ENCODE data around the gene KCNK10. TPM values are rescaled to one million over a fixed set of nuclear protein-coding genes. Genes with fewer than 3 reads are reported as not detected.

KCNK10 gene
- total RNA-seq, 1 experiment from 2014 or later: 0.96 TPM

GRCh38 chr14:88248606-88249005 is 74.5 kb downstream of the KCNK10 start (continued):
- TF ChIP-seq, protein P1, sequence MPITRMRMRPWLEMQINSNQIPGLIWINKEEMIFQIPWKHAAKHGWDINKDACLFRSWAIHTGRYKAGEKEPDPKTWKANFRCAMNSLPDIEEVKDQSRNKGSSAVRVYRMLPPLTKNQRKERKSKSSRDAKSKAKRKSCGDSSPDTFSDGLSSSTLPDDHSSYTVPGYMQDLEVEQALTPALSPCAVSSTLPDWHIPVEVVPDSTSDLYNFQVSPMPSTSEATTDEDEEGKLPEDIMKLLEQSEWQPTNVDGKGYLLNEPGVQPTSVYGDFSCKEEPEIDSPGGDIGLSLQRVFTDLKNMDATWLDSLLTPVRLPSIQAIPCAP (CRISPR knock-in tag; IDR thresholded peaks at IDR 0.05): no peak
- no peak for TF ChIP-seq ZNF138 (CRISPR knock-in tag; conservative IDR thresholded peaks at IDR 0.05)
- TF ChIP-seq, protein P2, sequence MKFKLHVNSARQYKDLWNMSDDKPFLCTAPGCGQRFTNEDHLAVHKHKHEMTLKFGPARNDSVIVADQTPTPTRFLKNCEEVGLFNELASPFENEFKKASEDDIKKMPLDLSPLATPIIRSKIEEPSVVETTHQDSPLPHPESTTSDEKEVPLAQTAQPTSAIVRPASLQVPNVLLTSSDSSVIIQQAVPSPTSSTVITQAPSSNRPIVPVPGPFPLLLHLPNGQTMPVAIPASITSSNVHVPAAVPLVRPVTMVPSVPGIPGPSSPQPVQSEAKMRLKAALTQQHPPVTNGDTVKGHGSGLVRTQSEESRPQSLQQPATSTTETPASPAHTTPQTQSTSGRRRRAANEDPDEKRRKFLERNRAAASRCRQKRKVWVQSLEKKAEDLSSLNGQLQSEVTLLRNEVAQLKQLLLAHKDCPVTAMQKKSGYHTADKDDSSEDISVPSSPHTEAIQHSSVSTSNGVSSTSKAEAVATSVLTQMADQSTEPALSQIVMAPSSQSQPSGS (CRISPR knock-in tag; IDR thresholded peaks at IDR 0.05; ENCODE audit: borderline replicate concordance, low read depth): no peak
- no peak for TF ChIP-seq SP1 (CRISPR knock-in tag; conservative IDR thresholded peaks at IDR 0.05)
- TF ChIP-seq, protein P3, sequence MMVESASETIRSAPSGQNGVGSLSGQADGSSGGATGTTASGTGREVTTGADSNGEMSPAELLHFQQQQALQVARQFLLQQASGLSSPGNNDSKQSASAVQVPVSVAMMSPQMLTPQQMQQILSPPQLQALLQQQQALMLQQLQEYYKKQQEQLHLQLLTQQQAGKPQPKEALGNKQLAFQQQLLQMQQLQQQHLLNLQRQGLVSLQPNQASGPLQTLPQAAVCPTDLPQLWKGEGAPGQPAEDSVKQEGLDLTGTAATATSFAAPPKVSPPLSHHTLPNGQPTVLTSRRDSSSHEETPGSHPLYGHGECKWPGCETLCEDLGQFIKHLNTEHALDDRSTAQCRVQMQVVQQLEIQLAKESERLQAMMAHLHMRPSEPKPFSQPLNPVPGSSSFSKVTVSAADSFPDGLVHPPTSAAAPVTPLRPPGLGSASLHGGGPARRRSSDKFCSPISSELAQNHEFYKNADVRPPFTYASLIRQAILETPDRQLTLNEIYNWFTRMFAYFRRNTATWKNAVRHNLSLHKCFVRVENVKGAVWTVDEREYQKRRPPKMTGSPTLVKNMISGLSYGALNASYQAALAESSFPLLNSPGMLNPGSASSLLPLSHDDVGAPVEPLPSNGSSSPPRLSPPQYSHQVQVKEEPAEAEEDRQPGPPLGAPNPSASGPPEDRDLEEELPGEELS (CRISPR knock-in tag; IDR thresholded peaks at IDR 0.05): no peak

DNA sequence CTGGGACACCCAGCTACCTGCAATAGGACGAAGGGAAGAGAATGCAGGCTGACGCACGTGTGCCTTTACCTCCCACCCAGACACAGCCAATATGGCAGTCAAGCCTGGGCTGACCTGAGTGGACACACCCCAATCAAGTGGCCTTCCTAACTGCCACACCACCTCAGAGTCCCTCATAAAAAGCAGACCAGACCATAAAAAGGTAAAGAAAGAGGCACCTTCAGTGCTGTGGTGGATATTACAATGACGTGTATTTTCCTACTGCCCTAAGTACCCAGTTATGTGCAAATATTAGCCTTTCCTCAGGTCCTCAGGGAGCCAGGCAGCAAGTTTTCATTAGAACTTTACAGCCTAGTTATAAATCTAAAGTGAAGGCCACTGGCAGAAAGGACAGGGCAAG is 75.8 kb downstream of the KCNK10 start:
- TF ChIP-seq JUN (CRISPR knock-in tag; IDR thresholded peaks at IDR 0.05) (no peak), NFE2L1 (CRISPR knock-in tag; IDR thresholded peaks at IDR 0.05) (no peak), FOXK1 (CRISPR knock-in tag; IDR thresholded peaks at IDR 0.05) (no peak), ZNF317 (CRISPR knock-in tag; IDR thresholded peaks at IDR 0.05; ENCODE audit: borderline replicate concordance, low read depth) (no peak), TP53 (CRISPR knock-in tag; IDR thresholded peaks at IDR 0.05) (no peak), MYBL2 (CRISPR knock-in tag; IDR thresholded peaks at IDR 0.05) (no peak), CREB1 (CRISPR knock-in tag; IDR thresholded peaks at IDR 0.05) (no peak), JAZF1 (CRISPR knock-in tag; IDR thresholded peaks at IDR 0.05) (no peak), RELA (CRISPR knock-in tag; IDR thresholded peaks at IDR 0.05; ENCODE audit: borderline replicate concordance) (no peak), GTF2I (CRISPR knock-in tag; conservative IDR thresholded peaks at IDR 0.05) (no peak), ZNF671 (CRISPR knock-in tag; IDR thresholded peaks at IDR 0.05) (no peak), PRRX2 (CRISPR knock-in tag; IDR thresholded peaks at IDR 0.05) (no peak)
- TF ChIP-seq, protein P4, sequence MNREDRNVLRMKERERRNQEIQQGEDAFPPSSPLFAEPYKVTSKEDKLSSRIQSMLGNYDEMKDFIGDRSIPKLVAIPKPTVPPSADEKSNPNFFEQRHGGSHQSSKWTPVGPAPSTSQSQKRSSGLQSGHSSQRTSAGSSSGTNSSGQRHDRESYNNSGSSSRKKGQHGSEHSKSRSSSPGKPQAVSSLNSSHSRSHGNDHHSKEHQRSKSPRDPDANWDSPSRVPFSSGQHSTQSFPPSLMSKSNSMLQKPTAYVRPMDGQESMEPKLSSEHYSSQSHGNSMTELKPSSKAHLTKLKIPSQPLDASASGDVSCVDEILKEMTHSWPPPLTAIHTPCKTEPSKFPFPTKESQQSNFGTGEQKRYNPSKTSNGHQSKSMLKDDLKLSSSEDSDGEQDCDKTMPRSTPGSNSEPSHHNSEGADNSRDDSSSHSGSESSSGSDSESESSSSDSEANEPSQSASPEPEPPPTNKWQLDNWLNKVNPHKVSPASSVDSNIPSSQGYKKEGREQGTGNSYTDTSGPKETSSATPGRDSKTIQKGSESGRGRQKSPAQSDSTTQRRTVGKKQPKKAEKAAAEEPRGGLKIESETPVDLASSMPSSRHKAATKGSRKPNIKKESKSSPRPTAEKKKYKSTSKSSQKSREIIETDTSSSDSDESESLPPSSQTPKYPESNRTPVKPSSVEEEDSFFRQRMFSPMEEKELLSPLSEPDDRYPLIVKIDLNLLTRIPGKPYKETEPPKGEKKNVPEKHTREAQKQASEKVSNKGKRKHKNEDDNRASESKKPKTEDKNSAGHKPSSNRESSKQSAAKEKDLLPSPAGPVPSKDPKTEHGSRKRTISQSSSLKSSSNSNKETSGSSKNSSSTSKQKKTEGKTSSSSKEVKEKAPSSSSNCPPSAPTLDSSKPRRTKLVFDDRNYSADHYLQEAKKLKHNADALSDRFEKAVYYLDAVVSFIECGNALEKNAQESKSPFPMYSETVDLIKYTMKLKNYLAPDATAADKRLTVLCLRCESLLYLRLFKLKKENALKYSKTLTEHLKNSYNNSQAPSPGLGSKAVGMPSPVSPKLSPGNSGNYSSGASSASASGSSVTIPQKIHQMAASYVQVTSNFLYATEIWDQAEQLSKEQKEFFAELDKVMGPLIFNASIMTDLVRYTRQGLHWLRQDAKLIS (CRISPR knock-in tag; IDR thresholded peaks at IDR 0.05; ENCODE audit: borderline replicate concordance): no peak
- TF ChIP-seq, protein P5, sequence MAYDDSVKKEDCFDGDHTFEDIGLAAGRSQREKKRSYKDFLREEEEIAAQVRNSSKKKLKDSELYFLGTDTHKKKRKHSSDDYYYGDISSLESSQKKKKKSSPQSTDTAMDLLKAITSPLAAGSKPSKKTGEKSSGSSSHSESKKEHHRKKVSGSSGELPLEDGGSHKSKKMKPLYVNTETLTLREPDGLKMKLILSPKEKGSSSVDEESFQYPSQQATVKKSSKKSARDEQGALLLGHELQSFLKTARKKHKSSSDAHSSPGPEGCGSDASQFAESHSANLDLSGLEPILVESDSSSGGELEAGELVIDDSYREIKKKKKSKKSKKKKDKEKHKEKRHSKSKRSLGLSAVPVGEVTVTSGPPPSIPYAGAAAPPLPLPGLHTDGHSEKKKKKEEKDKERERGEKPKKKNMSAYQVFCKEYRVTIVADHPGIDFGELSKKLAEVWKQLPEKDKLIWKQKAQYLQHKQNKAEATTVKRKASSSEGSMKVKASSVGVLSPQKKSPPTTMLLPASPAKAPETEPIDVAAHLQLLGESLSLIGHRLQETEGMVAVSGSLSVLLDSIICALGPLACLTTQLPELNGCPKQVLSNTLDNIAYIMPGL (CRISPR knock-in tag; IDR thresholded peaks at IDR 0.05): no peak
- ATAC-seq (no peak), DNase-seq (ENCODE audit: low spot score) (no peak)
- peaks cover 5% of the 10 kb centered on the region; the same call in 1 of the 2 replicates for H3K4me1 Mint-ChIP-seq
- ChIA-PET POLR2A (no interaction called here), CTCF (no interaction called here)
- no peak overlapping the region for H3K27ac Mint-ChIP-seq
- no peaks in the 10 kb centered on the region for H3K36me3 Mint-ChIP-seq
- no peaks in the 10 kb centered on the region for H3K9me3 Mint-ChIP-seq
- no peaks in the 10 kb centered on the region for H3K27me3 Mint-ChIP-seq (ENCODE audit: low read depth)
- no peak overlapping the region for H3K4me3 Mint-ChIP-seq
